Endothelial cell of umbilical vein (primary cell): ENCODE data around the gene TMEM273.

Source experiments
- CTCF ChIP-seq, 2 donors: IDR thresholded peaks; 1 replicate in 1 of 2; 2 replicates in 1 of 2; pipeline ENCODE4 v1.5.1; 2011; ENCODE audit warnings: low read length in 2 of 2, mild to moderate bottlenecking in 2 of 2, moderate library complexity in 2 of 2, control low read depth in 1 of 2, inconsistent platforms in 1 of 2, low read depth in 1 of 2; ENCODE audit not compliant: insufficient read depth in 1 of 2; ENCODE audit errors: extremely low read depth in 1 of 2
- EZH2 ChIP-seq: IDR thresholded peaks from 2 replicates; pipeline ENCODE4 v1.6.1; 2012; ENCODE audit warnings: borderline replicate concordance, low read depth, mild to moderate bottlenecking, moderate library complexity, low read length, inconsistent platforms; ENCODE audit not compliant: severe bottlenecking
- GATA2 ChIP-seq: IDR thresholded peaks from 2 replicates; pipeline ENCODE4 v1.7.0; 2011; ENCODE audit warnings: low read depth, mild to moderate bottlenecking, moderate library complexity, mixed read lengths, low read length; ENCODE audit not compliant: insufficient read length, insufficient read depth
- JUN ChIP-seq: IDR thresholded peaks from 2 replicates; pipeline ENCODE4 v1.6.1; 2011; ENCODE audit warnings: borderline replicate concordance, low read depth; ENCODE audit not compliant: insufficient read length, insufficient read depth
- MAX ChIP-seq: IDR thresholded peaks from 2 replicates; pipeline ENCODE4 v1.6.1; 2011; ENCODE audit not compliant: insufficient read depth, insufficient read length
- MYC ChIP-seq: IDR thresholded peaks from one replicate; pipeline ENCODE4 v1.6.1; 2011; ENCODE audit warnings: mild to moderate bottlenecking, low read depth, low read length
- POLR2A ChIP-seq: IDR thresholded peaks from 2 replicates; pipeline ENCODE4 v1.6.1; 2012; ENCODE audit warnings: low read depth, mild to moderate bottlenecking, control low read depth, low read length
- POLR2AphosphoS5 ChIP-seq: IDR thresholded peaks from 2 replicates; pipeline ENCODE4 v1.6.1; 2012; ENCODE audit warnings: low read depth, mild to moderate bottlenecking, control low read depth, low read length, moderate library complexity; ENCODE audit not compliant: insufficient read depth

GRCh38 chr10:49184642-49185111 lies 3.5 kb downstream of the TMEM273 start:
- no peak for TF ChIP-seq CTCF (IDR thresholded peaks at IDR 0.05; ENCODE audit: extremely low read depth in 1 of 2, insufficient read depth in 1 of 2, low read depth in 1 of 2, low read length in 2 of 2)
- TF ChIP-seq MYC: no peak
- TF ChIP-seq POLR2A: no peak
- no peak for TF ChIP-seq EZH2
- no peak for TF ChIP-seq POLR2AphosphoS5
- no peak for TF ChIP-seq GATA2
- no peak for TF ChIP-seq MAX
- TF ChIP-seq JUN: no peak
